H9 (cell line): ENCODE data around the gene TAS2R42. TPM values are rescaled to one million over a fixed set of nuclear protein-coding genes. Genes with fewer than 3 reads are reported as not detected.

Experiments used
- DNase-seq: peaks from one replicate; pipeline ENCODE4 v3.0.0-alpha.2; 2017
- H2AFZ ChIP-seq: one replicate; pipeline ENCODE4 v1.6.1; 2013; ENCODE audit warnings: mild to moderate bottlenecking, low read length, control low read depth, moderate library complexity
- H2AK5ac ChIP-seq: 2 replicates; pipeline ENCODE4 v1.6.1; 2013; ENCODE audit warnings: low read length, control low read depth, mixed read lengths; ENCODE audit not compliant: insufficient read length
- H2BK120ac ChIP-seq: one replicate; pipeline ENCODE4 v1.6.1; 2013; ENCODE audit warnings: low read depth, mild to moderate bottlenecking, low read length, control low read depth, inconsistent platforms; ENCODE audit not compliant: poor library complexity, severe bottlenecking
- H2BK12ac ChIP-seq: 2 replicates; pipeline ENCODE4 v1.6.1; 2013; ENCODE audit warnings: low read length, control low read depth, mixed read lengths, low read depth; ENCODE audit not compliant: insufficient read length
- H2BK15ac ChIP-seq: 2 replicates; pipeline ENCODE4 v1.6.1; 2013; ENCODE audit warnings: low read depth, low read length, control low read depth
- H2BK20ac ChIP-seq: one replicate; pipeline ENCODE4 v1.6.1; 2013; ENCODE audit warnings: low read depth, mild to moderate bottlenecking, low read length, control low read depth, inconsistent platforms; ENCODE audit not compliant: poor library complexity, severe bottlenecking
- H2BK5ac ChIP-seq: 2 replicates; pipeline ENCODE4 v1.6.1; 2013; ENCODE audit warnings: low read length, control low read depth, mixed read lengths; ENCODE audit not compliant: insufficient read length
- H3K14ac ChIP-seq: 2 replicates; pipeline ENCODE4 v1.6.1; 2013; ENCODE audit warnings: low read length, control low read depth; ENCODE audit not compliant: insufficient read depth
- H3K18ac ChIP-seq: 2 replicates; pipeline ENCODE4 v1.6.1; 2013; ENCODE audit warnings: low read depth, mild to moderate bottlenecking, mixed read lengths, low read length, control low read depth; ENCODE audit not compliant: insufficient read length
- H3K23ac ChIP-seq: 2 replicates; pipeline ENCODE4 v1.6.1; 2013; ENCODE audit warnings: low read length, control low read depth, mixed read lengths, low read depth; ENCODE audit not compliant: insufficient read length
- H3K23me2 ChIP-seq: 2 replicates; pipeline ENCODE4 v1.6.1; 2013; ENCODE audit warnings: low read depth, mild to moderate bottlenecking, mixed read lengths, low read length, control low read depth; ENCODE audit not compliant: insufficient read length, poor library complexity, severe bottlenecking
- H3K27ac ChIP-seq: 2 replicates; pipeline ENCODE4 v1.5.1; 2013; ENCODE audit warnings: low read length, control low read depth, mixed read lengths, low read depth; ENCODE audit not compliant: insufficient read length
- H3K27me3 ChIP-seq: 2 replicates; pipeline ENCODE4 v1.6.1; 2013; ENCODE audit warnings: low read length, control low read depth, inconsistent platforms; ENCODE audit not compliant: insufficient read depth
- H3K4ac ChIP-seq: 2 replicates; pipeline ENCODE4 v1.6.1; 2013; ENCODE audit warnings: low read depth, mild to moderate bottlenecking, control low read depth, inconsistent platforms, low read length, moderate library complexity
- H3K4me1 ChIP-seq: 2 replicates; pipeline ENCODE4 v1.6.1; 2013; ENCODE audit warnings: low read length, control low read depth, inconsistent platforms; ENCODE audit not compliant: insufficient read depth
- H3K4me2 ChIP-seq: 2 replicates; pipeline ENCODE4 v1.6.1; 2013; ENCODE audit warnings: low read length, control low read depth, mixed read lengths; ENCODE audit not compliant: insufficient read length, insufficient read depth
- H3K56ac ChIP-seq: 2 replicates; pipeline ENCODE4 v1.6.1; 2013; ENCODE audit warnings: low read depth, mild to moderate bottlenecking, mixed read lengths, low read length, control low read depth; ENCODE audit not compliant: insufficient read length
- H3K79me1 ChIP-seq: 2 replicates; pipeline ENCODE4 v1.6.1; 2013; ENCODE audit warnings: low read depth, mild to moderate bottlenecking, moderate library complexity, low read length, control low read depth, inconsistent platforms; ENCODE audit not compliant: insufficient read depth, poor library complexity, severe bottlenecking
- H3K79me2 ChIP-seq: 2 replicates; pipeline ENCODE4 v1.6.1; 2013; ENCODE audit warnings: low read length, control low read depth, inconsistent platforms; ENCODE audit not compliant: insufficient read depth
- H3K9ac ChIP-seq: 2 replicates; pipeline ENCODE4 v1.6.1; 2013; ENCODE audit warnings: low read length, control low read depth, mixed read lengths; ENCODE audit not compliant: insufficient read length; ENCODE audit errors: extremely low read depth
- H3K9me3 ChIP-seq: one replicate; pipeline ENCODE4 v1.6.1; 2013; ENCODE audit warnings: low read depth, low read length, inconsistent platforms; ENCODE audit not compliant: control insufficient read depth
- H3T11ph ChIP-seq: one replicate; pipeline ENCODE4 v1.6.1; 2013; ENCODE audit warnings: mild to moderate bottlenecking, low read length, control low read depth, inconsistent platforms
- H4K20me1 ChIP-seq: one replicate; pipeline ENCODE4 v1.6.1; 2013; ENCODE audit not compliant: control insufficient read depth, insufficient read length, insufficient read depth
- H4K5ac ChIP-seq: 2 replicates; pipeline ENCODE4 v1.6.1; 2013; ENCODE audit warnings: low read depth, mild to moderate bottlenecking, mixed read lengths, low read length, control low read depth; ENCODE audit not compliant: insufficient read length
- H4K8ac ChIP-seq: replicated peaks from 2 replicates; pipeline ENCODE4 v1.6.1; 2013; ENCODE audit warnings: low read length, control low read depth, mixed read lengths, low read depth; ENCODE audit not compliant: insufficient read length
- H4K91ac ChIP-seq: 2 replicates; pipeline ENCODE4 v1.6.1; 2013; ENCODE audit warnings: low read depth, mild to moderate bottlenecking, moderate library complexity, mixed read lengths, low read length, control low read depth; ENCODE audit not compliant: insufficient read length
- H3K27ac Mint-ChIP-seq, 3 experiments: 2 replicates in 2 of 3; 3 replicates in 1 of 3; pipeline ENCODE4 v1.8.0; 2020 to 2021; ENCODE audit warnings: mixed read lengths in 3 of 3, mild to moderate bottlenecking in 1 of 3, moderate library complexity in 1 of 3
- H3K27me3 Mint-ChIP-seq: 2 replicates; pipeline ENCODE4 v1.8.0; 2021; ENCODE audit warnings: low read depth, mild to moderate bottlenecking, moderate library complexity, mixed read lengths
- H3K36me3 Mint-ChIP-seq, 3 experiments: 2 replicates in 2 of 3; 3 replicates in 1 of 3; pipeline ENCODE4 v1.8.0; 2020 to 2021; ENCODE audit warnings: low read depth in 3 of 3, mixed read lengths in 3 of 3; ENCODE audit not compliant: insufficient read depth in 1 of 3
- H3K4me1 Mint-ChIP-seq, 2 experiments: 2 replicates each; pipeline ENCODE4 v1.8.0; 2020; ENCODE audit warnings: mixed read lengths in 2 of 2
- H3K4me3 Mint-ChIP-seq, 2 experiments: 2 replicates in 1 of 2; 3 replicates in 1 of 2; pipeline ENCODE4 v1.8.0; 2020 to 2021; ENCODE audit warnings: mild to moderate bottlenecking in 2 of 2, mixed read lengths in 2 of 2, moderate library complexity in 1 of 2
- H3K9me3 Mint-ChIP-seq, 2 experiments: 2 replicates in 1 of 2; 3 replicates in 1 of 2; pipeline ENCODE4 v1.8.0; 2020; ENCODE audit warnings: mild to moderate bottlenecking in 2 of 2, mixed read lengths in 2 of 2, moderate library complexity in 1 of 2
- CTCF ChIP-seq: fragments of 200-600 bp; sonication (generic); conservative IDR thresholded peaks from 3 replicates; pipeline ENCODE4 v1.8.0; 2021; ENCODE audit warnings: antibody characterized with exemption, mild to moderate bottlenecking
- total RNA-seq: library from RNA; stranded (reverse); gene quantifications from 2 replicates; pipeline ENCODE4 v1.2.1, GENCODE V29; 2021

Gene TAS2R42
- total RNA-seq, 1 experiment from 2014 or later, result not detected

- H3K18ac ChIP-seq, result no peak overlapping the region
- no peaks in the 10 kb centered on the region for H3K23me2 ChIP-seq
- no peak overlapping the region for H4K5ac ChIP-seq
- no peak overlapping the region for H4K8ac ChIP-seq
- Mint-ChIP-seq H3K4me1 (no peaks in the 10 kb centered on the region), H3K36me3 (no peaks in the 10 kb centered on the region), H3K9me3 (no peaks in the 10 kb centered on the region), H3K27ac (no peak overlapping the region), H3K27me3 (no peaks in the 10 kb centered on the region), H3K4me3 (no peak overlapping the region)
- no peak overlapping the region for H2AK5ac ChIP-seq
- no peak overlapping the region for H3T11ph ChIP-seq
- no peak overlapping the region for H2BK15ac ChIP-seq
- H3K27me3 ChIP-seq, result no peaks in the 10 kb centered on the region
- no peak overlapping the region for H3K4me2 ChIP-seq
- H3K4ac ChIP-seq, result no peak overlapping the region
- no peaks in the 10 kb centered on the region for H4K20me1 ChIP-seq
- H2BK12ac ChIP-seq, result no peak overlapping the region
- no peak overlapping the region for H3K56ac ChIP-seq
- no peaks in the 10 kb centered on the region for H3K9me3 ChIP-seq
- H4K91ac ChIP-seq, result no peak overlapping the region
- no peaks in the 10 kb centered on the region for H3K79me1 ChIP-seq
- no peak overlapping the region for H3K9ac ChIP-seq
- H3K4me1 ChIP-seq, result no peaks in the 10 kb centered on the region; the same call in 1 of the 2 replicates
- H2BK20ac ChIP-seq, result no peak overlapping the region
- no peak for DNase-seq
- H3K79me2 ChIP-seq, result no peaks in the 10 kb centered on the region
- H2BK5ac ChIP-seq, result no peak overlapping the region
- H3K23ac ChIP-seq, result no peak overlapping the region
- H2BK120ac ChIP-seq, result no peak overlapping the region
- no peak for TF ChIP-seq CTCF
- no peak overlapping the region for H2AFZ ChIP-seq
- H3K27ac ChIP-seq, result no peak overlapping the region
- H3K14ac ChIP-seq, result no peak overlapping the region
Measured at GRCh38 chr12:11182529-11182928, 4.2 kb downstream of the TAS2R42 start.
